Osteoblast (primary cell): ENCODE data around the gene DLG2. TPM values are rescaled to one million over a fixed set of nuclear protein-coding genes. Genes with fewer than 3 reads are reported as not detected.
"Not testable (repeated sequence)": the region's sequence is repeated elsewhere in the genome, so short reads cannot be mapped to it uniquely, and the experiment has no call there.

Experiments used
- DNase-seq: peaks from one replicate; pipeline ENCODE4 v3.0.0; 2011; ENCODE audit warnings: low spot score, mixed read lengths; ENCODE audit not compliant: insufficient read length; ENCODE audit errors: missing footprints
- H2AFZ ChIP-seq: 2 replicates; pipeline ENCODE4 v1.6.0; 2011; ENCODE audit warnings: mild to moderate bottlenecking, low read length
- H3K27ac ChIP-seq: 2 replicates; pipeline ENCODE4 v1.5.1; 2011; ENCODE audit warnings: mild to moderate bottlenecking, low read depth, low read length, moderate library complexity
- H3K27me3 ChIP-seq: 2 replicates; pipeline ENCODE4 v1.6.0; 2012; ENCODE audit warnings: mild to moderate bottlenecking, control low read depth, inconsistent platforms, low read length, moderate library complexity; ENCODE audit not compliant: insufficient read depth
- H3K36me3 ChIP-seq: 2 replicates; pipeline ENCODE4 v1.5.1; 2011; ENCODE audit warnings: mild to moderate bottlenecking, low read length, control low read depth, moderate library complexity; ENCODE audit not compliant: insufficient read depth
- H3K4me1 ChIP-seq: 2 replicates; pipeline ENCODE4 v1.5.1; 2011; ENCODE audit warnings: mild to moderate bottlenecking, low read length, control low read depth, moderate library complexity; ENCODE audit not compliant: insufficient read depth
- H3K4me2 ChIP-seq: 2 replicates; pipeline ENCODE4 v1.6.0; 2011; ENCODE audit warnings: mild to moderate bottlenecking, low read length; ENCODE audit not compliant: insufficient read depth
- H3K4me3 ChIP-seq: fragments of 200-600 bp; sonication (generic); 3 replicates; pipeline ENCODE4 v1.5.1; 2012; ENCODE audit warnings: mild to moderate bottlenecking, low read length, inconsistent platforms; ENCODE audit not compliant: insufficient read depth
- H3K79me2 ChIP-seq: 2 replicates; pipeline ENCODE4 v1.6.0; 2012; ENCODE audit warnings: mild to moderate bottlenecking, low read length, control low read depth, inconsistent platforms; ENCODE audit not compliant: insufficient read depth
- H3K9me3 ChIP-seq: 2 replicates; pipeline ENCODE4 v1.5.1; 2011; ENCODE audit warnings: low read depth, low read length, control low read depth
- H4K20me1 ChIP-seq: 2 replicates; pipeline ENCODE4 v1.6.0; 2012; ENCODE audit warnings: mild to moderate bottlenecking, low read length, control low read depth; ENCODE audit not compliant: insufficient read depth
- total RNA-seq: library from RNA; depleted of rRNA; stranded (reverse); fragments of >200 nt; gene quantifications from 2 replicates; pipeline ENCODE4 v1.2.3, GENCODE V29; 2012
- TF ChIP-seq, protein P1 (sequence below): IDR thresholded peaks from 2 replicates; pipeline ENCODE4 v1.5.1; 2011; ENCODE audit warnings: mild to moderate bottlenecking, low read depth, low read length, moderate library complexity; ENCODE audit errors: extremely low read depth

Gene DLG2
- total RNA-seq, 1 donor, result 3.3 TPM

- no peaks in the 10 kb centered on the region for H3K27me3 ChIP-seq
- H2AFZ ChIP-seq, result no peak overlapping the region
- H3K9me3 ChIP-seq, result no peaks in the 10 kb centered on the region
- DNase-seq, result no peak
- H3K79me2 ChIP-seq, result no peaks in the 10 kb centered on the region
- TF ChIP-seq, protein P1, sequence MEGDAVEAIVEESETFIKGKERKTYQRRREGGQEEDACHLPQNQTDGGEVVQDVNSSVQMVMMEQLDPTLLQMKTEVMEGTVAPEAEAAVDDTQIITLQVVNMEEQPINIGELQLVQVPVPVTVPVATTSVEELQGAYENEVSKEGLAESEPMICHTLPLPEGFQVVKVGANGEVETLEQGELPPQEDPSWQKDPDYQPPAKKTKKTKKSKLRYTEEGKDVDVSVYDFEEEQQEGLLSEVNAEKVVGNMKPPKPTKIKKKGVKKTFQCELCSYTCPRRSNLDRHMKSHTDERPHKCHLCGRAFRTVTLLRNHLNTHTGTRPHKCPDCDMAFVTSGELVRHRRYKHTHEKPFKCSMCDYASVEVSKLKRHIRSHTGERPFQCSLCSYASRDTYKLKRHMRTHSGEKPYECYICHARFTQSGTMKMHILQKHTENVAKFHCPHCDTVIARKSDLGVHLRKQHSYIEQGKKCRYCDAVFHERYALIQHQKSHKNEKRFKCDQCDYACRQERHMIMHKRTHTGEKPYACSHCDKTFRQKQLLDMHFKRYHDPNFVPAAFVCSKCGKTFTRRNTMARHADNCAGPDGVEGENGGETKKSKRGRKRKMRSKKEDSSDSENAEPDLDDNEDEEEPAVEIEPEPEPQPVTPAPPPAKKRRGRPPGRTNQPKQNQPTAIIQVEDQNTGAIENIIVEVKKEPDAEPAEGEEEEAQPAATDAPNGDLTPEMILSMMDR, result no peak
- no peak overlapping the region for H3K27ac ChIP-seq
- H3K36me3 ChIP-seq, result no peaks in the 10 kb centered on the region
- H3K4me2 ChIP-seq, result no peak overlapping the region
- H4K20me1 ChIP-seq, result no peaks in the 10 kb centered on the region
- H3K4me1 ChIP-seq, result no peaks in the 10 kb centered on the region
- H3K4me3 ChIP-seq, result no peak overlapping the region
Observed at GRCh38 chr11:85115798-85116197, 511.3 kb downstream of the DLG2 start.

DNA sequence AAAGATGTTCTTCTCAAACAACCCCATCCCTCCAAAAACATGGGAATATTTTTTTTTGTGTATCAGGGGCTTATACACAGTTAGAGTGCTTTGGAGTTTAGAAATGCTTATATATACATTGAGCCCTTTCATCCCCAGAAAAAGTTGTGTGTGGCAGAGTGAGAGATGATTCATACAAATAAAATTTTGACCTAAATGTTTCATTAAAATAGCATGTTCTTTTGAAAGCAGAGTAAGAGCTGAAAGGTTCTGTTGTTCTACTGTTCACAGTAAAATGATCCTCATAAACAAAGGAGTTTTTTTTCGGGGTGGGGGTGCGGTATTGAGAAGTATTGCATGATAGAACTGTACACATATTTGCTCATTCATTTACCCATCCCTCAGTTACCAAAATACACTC lies 512.4 kb downstream of the DLG2 start:
- Histone ChIP-seq H3K79me2 (no peaks in the 10 kb centered on the region), H4K20me1 (no peaks in the 10 kb centered on the region), H3K4me2 (no peak overlapping the region), H3K27me3 (no peaks in the 10 kb centered on the region), H3K9me3 (no peaks in the 10 kb centered on the region), H3K36me3 (no peaks in the 10 kb centered on the region), H3K4me1 (no peaks in the 10 kb centered on the region), H3K4me3 (no peak overlapping the region), H3K27ac (no peak overlapping the region), H2AFZ (no peak overlapping the region)
- TF ChIP-seq, protein P1, result no peak
- DNase-seq, result no peak

DNA sequence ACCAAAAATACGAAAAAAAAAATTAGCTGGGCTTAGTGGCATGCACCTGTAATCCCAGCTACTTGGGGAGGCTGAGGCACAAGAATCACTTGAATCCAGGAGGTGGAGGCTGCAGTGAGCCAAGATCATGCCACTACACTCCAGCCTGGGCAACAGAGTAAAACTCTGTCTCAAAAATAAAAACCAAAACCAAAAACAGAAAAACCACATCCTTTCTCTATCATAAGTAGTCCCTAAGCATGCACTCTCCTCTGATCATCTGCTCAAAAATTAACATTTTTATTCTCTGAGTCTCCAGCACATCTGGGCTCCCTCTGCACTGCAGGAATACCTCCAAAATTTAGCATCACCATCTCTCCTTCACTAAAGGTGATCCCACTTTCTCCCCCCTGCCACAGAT lies 516.9 kb downstream of the DLG2 start:
- H2AFZ ChIP-seq, H3K27ac ChIP-seq, H3K4me3 ChIP-seq, H3K79me2 ChIP-seq, H3K9me3 ChIP-seq, H3K4me1 ChIP-seq, H4K20me1 ChIP-seq, DNase-seq, H3K36me3 ChIP-seq, H3K27me3 ChIP-seq, H3K4me2 ChIP-seq: not testable (repeated sequence)

DNA sequence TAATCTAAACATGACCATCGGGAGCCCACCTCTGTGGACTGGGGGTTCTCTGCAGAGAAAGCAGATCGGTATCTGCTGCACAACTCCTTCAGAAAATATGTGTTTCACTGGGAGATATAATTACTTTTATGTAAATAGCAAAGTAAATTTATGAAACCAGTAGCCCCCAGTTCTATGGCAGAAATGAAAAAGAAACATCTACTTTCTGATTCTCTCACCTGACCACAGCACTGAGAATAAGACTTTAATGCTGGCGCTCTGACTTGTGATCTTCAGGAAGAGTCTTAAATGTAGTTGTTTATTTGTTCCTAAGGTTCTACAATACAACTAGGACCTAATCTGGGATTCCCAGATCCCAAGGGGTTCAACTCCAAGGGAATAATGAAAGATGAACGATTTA lies 518.0 kb downstream of the DLG2 start:
- Histone ChIP-seq H3K9me3 (no peaks in the 10 kb centered on the region), H3K4me1 (no peaks in the 10 kb centered on the region), H3K79me2 (no peaks in the 10 kb centered on the region), H2AFZ (no peak overlapping the region), H3K27ac (no peak overlapping the region), H3K36me3 (no peaks in the 10 kb centered on the region), H4K20me1 (no peaks in the 10 kb centered on the region), H3K4me3 (no peak overlapping the region), H3K27me3 (no peaks in the 10 kb centered on the region), H3K4me2 (no peak overlapping the region)
- TF ChIP-seq, protein P1, result no peak
- no peak for DNase-seq
